Epithelial cell of alveolus of lung (primary cell): ENCODE data around the gene NFKBIL1. TPM values are rescaled to one million over a fixed set of nuclear protein-coding genes. Genes with fewer than 3 reads are reported as not detected.

Experiments
- total RNA-seq: library from RNA; depleted of rRNA; stranded (reverse); fragments of >200 nt; gene quantifications from 2 replicates; pipeline ENCODE4 v1.2.1, GENCODE V29; 2015

Gene NFKBIL1
- 17.8 and 24.4 TPM in 2 replicates for total RNA-seq

GRCh38 chr6:31546958-31547726, at the start of gene NFKBIL1:
NFKBIL1 (plus strand) TSS chr6:31547608; CDS start chr6:31547695, 87 bp downstream.

GRCh38 chr6:31528821-31529328, 18.5 kb upstream of the NFKBIL1 start, which contains the start of gene MCCD1:
MCCD1 (plus strand) TSS chr6:31528962; CDS start chr6:31529015, 53 bp downstream.

GRCh38 chr6:31541658-31542521, 5.5 kb upstream of the NFKBIL1 start, which contains the start of gene DDX39B:
DDX39B (minus strand) TSS chr6:31542003; CDS start chr6:31540532, 1,471 bp downstream.

GRCh38 chr6:31546339-31546957, 960 bp upstream of the NFKBIL1 start, which contains the start of gene ATP6V1G2:
ATP6V1G2 (minus strand) TSS chr6:31546608; CDS start chr6:31546559, 49 bp downstream.

GRCh38 chr6:31572041-31572911, 24.9 kb downstream of the NFKBIL1 start, which contains the start of gene LTA:
LTA (plus strand) TSS chr6:31572289; CDS start chr6:31572743, 454 bp downstream.

GRCh38 chr6:31575335-31575901, 28.0 kb downstream of the NFKBIL1 start, which contains the start of gene TNF:
TNF (plus strand) TSS chr6:31575565; CDS start chr6:31575742, 177 bp downstream.

GRCh38 chr6:31582230-31582643, 34.8 kb downstream of the NFKBIL1 start, which contains the start of gene LTB:
LTB (minus strand) TSS chr6:31582424; CDS start chr6:31582417, 7 bp downstream.

GRCh38 chr6:31586008-31586407, 38.6 kb downstream of the NFKBIL1 start, which contains the start of gene LST1:
LST1 (plus strand) TSS chr6:31586277; CDS start chr6:31587300, 1,023 bp downstream.

Other genes starting within 250 kb of the NFKBIL1 start
- 289 and 417 TPM in 2 replicates for gene HLA-B, start 190.4 kb upstream of the NFKBIL1 start, total RNA-seq
- gene MICA, start 144.0 kb upstream of the NFKBIL1 start, total RNA-seq, result 13.7 and 29.2 TPM in 2 replicates
- gene MICB, start 49.5 kb upstream of the NFKBIL1 start, total RNA-seq, result 1.8 and 23.1 TPM in 2 replicates
- gene MCCD1, start 18.6 kb upstream of the NFKBIL1 start, total RNA-seq, result not detected in 2 replicates
- gene DDX39B, start 5.6 kb upstream of the NFKBIL1 start, total RNA-seq, result 517 and 600 TPM in 2 replicates
- 4.1 and 5.9 TPM in 2 replicates for gene ATP6V1G2, start 1.0 kb upstream of the NFKBIL1 start, total RNA-seq
- gene LTA, start 24.7 kb downstream of the NFKBIL1 start, total RNA-seq, result not detected in 2 replicates
- not detected in 2 replicates for gene TNF, start 28.0 kb downstream of the NFKBIL1 start, total RNA-seq
- 0.91 TPM in 1 of 2 replicates, not detected in the other for gene LTB, start 34.8 kb downstream of the NFKBIL1 start, total RNA-seq
- gene LST1, start 38.7 kb downstream of the NFKBIL1 start, total RNA-seq, result 0.08 TPM in 1 of 2 replicates, not detected in the other
- not detected in 2 replicates for gene NCR3, start 45.4 kb downstream of the NFKBIL1 start, total RNA-seq
- not detected in 2 replicates for gene AIF1, start 67.6 kb downstream of the NFKBIL1 start, total RNA-seq
- 80.5 and 92.3 TPM in 2 replicates for gene PRRC2A, start 73.1 kb downstream of the NFKBIL1 start, total RNA-seq
- gene BAG6, start 105.1 kb downstream of the NFKBIL1 start, total RNA-seq, result 217 and 269 TPM in 2 replicates
- 1.8 and 3.0 TPM in 2 replicates for gene APOM, start 108.3 kb downstream of the NFKBIL1 start, total RNA-seq
- gene C6orf47, start 113.2 kb downstream of the NFKBIL1 start, total RNA-seq, result 16.0 and 18.2 TPM in 2 replicates
- 20.8 and 34.9 TPM in 2 replicates for gene GPANK1, start 117.4 kb downstream of the NFKBIL1 start, total RNA-seq
- 297 and 307 TPM in 2 replicates for gene CSNK2B, start 118.5 kb downstream of the NFKBIL1 start, total RNA-seq
- 0.91 and 2.1 TPM in 2 replicates for gene LY6G5B, start 122.4 kb downstream of the NFKBIL1 start, total RNA-seq
- 0.64 and 1.4 TPM in 2 replicates for gene LY6G5C, start 133.5 kb downstream of the NFKBIL1 start, total RNA-seq
- gene ABHD16A, start 155.7 kb downstream of the NFKBIL1 start, total RNA-seq, result 28.1 and 28.7 TPM in 2 replicates
- not detected in 2 replicates for gene LY6G6F, start 159.3 kb downstream of the NFKBIL1 start, total RNA-seq
- not detected in 2 replicates for gene LY6G6D, start 167.7 kb downstream of the NFKBIL1 start, total RNA-seq
- gene LY6G6C, start 174.1 kb downstream of the NFKBIL1 start, total RNA-seq, result not detected in 2 replicates
- gene MPIG6B, start 175.8 kb downstream of the NFKBIL1 start, total RNA-seq, result not detected in 2 replicates
- 41.9 and 42.4 TPM in 2 replicates for gene DDAH2, start 181.7 kb downstream of the NFKBIL1 start, total RNA-seq
- gene CLIC1, start 188.9 kb downstream of the NFKBIL1 start, total RNA-seq, result 281 and 648 TPM in 2 replicates
- 5.0 and 10.5 TPM in 2 replicates for gene MSH5, start 192.4 kb downstream of the NFKBIL1 start, total RNA-seq
- not detected in 2 replicates for gene SAPCD1, start 215.0 kb downstream of the NFKBIL1 start, total RNA-seq
- 0.13 TPM in 1 of 2 replicates, not detected in the other for gene VWA7, start 229.7 kb downstream of the NFKBIL1 start, total RNA-seq
- 44.4 and 93.2 TPM in 2 replicates for gene VARS1, start 248.1 kb downstream of the NFKBIL1 start, total RNA-seq